Hematopoietic multipotent progenitor cell treated with erythropoietin and hydrocortisone succinate and interleukin-3 and kit ligand, for 15 days (in vitro differentiated cells): Measurements from ENCODE around the gene RAMAC.
"Not testable (repeated sequence)": the region's sequence is repeated elsewhere in the genome, so short reads cannot be mapped to it uniquely, and the experiment has no call there.

Experiments used
- DNase-seq: peaks from one replicate; pipeline ENCODE4 v3.0.0-alpha.2; 2015; ENCODE audit warnings: low spot score

RAMAC gene

DNA sequence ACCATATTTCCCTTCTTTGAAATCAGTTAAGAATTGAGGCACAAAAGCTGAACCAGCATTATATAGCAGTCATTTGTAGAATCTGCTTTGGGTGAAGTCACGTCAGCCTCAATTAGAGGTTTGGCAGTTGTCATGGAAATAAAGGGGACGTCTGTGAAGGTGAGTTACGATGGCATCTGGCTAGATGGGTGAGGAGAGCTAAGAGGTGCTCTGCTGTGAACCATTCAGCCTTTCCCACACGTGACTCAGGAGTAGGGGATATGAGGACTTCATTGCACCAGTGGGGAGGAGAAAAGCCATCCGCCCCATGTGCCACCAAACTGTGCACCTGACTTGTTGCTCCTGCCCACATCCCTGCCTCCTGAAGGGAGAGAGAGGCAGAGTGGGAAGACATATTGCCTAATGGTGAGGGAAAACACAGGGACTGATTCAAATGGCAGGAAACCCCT, 28.2 kb downstream of the RAMAC start:
- DNase-seq: no peak

DNA sequence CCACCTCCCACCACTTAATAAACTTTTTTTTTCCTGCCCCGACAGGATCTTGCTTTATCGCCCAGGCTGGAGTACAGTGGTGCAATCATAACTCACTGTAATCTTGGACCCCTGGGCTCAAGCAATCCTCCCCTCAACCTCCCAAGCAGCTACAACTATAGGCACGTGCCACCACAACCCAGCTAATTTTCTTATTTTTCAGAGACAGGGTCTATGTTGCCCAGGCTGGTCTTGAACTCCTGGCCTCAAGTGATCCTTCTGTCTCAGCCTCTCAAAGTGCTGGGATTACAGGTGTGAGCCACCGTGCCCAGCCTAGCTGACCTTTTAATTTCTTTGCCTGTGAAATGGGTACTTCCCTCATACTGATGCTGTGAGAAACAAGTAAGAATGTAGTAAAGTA, 29.4 kb downstream of the RAMAC start:
- DNase-seq: no peak

DNA sequence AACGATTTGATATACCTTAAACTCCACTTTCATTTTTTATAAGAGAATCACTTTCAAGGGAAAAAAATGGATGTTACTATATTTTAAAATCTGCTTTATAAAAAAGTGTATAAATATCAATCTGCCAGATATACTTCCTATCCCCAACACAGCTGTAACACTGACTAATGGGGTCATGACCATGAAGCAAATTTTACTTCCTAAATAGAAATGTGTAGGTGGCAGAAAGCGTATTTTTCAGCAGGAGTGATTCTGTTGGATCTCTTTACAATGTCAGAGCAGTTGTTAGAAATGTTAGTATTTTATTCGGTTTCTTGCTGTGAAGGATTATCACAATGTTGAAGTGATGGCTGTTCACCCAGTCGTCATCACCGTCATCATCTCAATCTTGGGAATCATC, 30.9 kb downstream of the RAMAC start:
- no peak for DNase-seq

DNA sequence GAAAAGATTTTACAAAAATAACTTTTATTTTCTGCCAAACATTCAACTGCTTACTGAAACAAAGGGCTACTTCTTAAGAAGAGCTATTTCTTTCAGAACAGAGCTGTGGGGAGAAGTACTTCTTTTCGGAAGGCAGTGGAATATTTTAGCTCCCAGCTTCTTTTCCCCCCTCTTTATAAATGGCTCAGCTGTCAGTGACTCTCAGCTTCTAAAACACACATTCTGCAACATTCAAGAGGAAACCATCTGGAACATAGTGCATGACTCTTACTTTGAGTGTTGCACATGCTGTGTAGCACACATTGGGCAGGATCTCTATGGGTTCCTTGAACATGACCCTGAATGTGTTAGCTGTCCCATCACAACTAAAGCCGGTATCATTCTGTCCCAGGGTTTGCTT, 32.4 kb downstream of the RAMAC start:
- DNase-seq: no peak

DNA sequence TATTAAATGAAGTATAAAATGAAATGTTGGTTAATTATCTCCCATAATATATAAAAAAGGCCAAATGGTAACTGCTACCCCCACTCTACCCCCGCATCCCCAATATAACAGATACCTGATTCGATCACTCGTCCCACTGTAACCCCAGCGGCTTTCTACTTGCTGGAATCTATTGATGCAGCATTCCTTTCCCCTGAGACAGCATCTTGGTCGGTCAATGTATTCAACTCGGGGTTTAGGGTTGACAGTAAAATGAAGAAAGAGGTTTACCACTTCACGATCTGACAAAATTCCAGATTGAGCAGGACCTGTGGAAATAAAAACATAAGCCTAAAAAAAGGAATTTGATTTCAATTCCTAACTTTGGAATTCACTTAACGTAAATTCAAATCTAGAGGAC, 44.0 kb downstream of the RAMAC start:
- DNase-seq: no peak

DNA sequence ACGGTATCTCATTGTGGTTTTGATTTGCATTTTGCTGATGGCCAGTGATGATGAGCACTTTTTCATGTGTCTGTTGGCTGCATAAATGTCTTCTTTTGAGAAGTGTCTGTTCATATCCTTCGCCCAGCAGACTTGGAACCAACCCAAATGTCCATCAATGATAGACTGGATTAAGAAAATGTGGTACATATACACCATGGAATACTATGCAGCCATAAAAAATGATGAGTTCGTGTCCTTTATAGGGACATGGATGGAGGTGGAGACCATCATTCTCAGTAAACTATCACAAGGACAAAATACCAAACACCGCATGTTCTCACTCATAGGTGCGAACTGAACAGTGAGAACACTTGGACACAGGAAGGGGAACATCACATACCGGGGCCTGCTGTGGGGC, 45.2 kb downstream of the RAMAC start:
- not testable (repeated sequence) for DNase-seq

DNA sequence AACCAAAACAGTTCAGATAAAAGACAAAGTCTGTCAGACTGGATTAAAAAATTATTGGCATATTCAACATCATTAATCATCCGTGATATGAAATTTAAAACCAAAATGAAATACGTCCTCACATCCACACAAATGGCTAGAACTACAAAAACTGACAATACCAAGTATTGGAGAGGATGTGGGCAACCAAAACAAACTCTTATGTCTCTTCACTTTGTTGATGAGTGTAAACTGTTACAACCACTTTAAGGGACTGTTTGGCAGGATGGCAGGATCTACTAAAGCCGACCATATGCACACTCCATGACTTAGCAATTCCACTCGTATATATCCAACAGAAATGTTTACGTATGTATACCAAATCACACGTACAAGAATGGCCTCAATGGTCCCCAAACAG, 50.2 kb downstream of the RAMAC start:
- no peak for DNase-seq

DNA sequence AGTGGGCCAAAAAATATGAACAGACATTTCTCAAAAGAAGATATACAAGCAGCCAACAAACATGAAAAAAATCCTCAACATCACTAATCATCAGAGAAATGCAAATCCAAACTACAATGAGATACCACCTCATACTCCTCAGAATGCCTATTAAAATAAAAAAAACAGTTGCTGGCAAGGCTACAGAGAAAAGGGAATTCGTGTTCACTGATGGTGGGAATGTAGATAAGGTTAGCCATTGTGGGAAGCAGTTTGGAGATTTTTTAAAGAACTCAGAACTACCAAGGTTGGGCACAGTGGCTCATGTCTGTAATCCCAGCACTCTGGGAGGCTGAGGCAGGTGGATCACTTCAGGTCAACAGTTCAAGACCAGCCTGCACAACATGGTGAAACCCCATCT, 53.2 kb downstream of the RAMAC start:
- no peak for DNase-seq
